NB4 (cell line): ENCODE measurements around the gene ITIH4.

ENCODE experiments used
- MAX ChIP-seq: IDR thresholded peaks from 2 replicates; pipeline ENCODE4 v1.6.1; 2011; ENCODE audit warnings: low read depth, low read length
- TF ChIP-seq, protein P1 (sequence below): IDR thresholded peaks from one replicate; pipeline ENCODE4 v1.5.1; 2012; ENCODE audit warnings: low read depth, low read length

GRCh38 chr3:52817860-52818259 is 12.6 kb downstream of the ITIH4 start:
- TF ChIP-seq, protein P1, sequence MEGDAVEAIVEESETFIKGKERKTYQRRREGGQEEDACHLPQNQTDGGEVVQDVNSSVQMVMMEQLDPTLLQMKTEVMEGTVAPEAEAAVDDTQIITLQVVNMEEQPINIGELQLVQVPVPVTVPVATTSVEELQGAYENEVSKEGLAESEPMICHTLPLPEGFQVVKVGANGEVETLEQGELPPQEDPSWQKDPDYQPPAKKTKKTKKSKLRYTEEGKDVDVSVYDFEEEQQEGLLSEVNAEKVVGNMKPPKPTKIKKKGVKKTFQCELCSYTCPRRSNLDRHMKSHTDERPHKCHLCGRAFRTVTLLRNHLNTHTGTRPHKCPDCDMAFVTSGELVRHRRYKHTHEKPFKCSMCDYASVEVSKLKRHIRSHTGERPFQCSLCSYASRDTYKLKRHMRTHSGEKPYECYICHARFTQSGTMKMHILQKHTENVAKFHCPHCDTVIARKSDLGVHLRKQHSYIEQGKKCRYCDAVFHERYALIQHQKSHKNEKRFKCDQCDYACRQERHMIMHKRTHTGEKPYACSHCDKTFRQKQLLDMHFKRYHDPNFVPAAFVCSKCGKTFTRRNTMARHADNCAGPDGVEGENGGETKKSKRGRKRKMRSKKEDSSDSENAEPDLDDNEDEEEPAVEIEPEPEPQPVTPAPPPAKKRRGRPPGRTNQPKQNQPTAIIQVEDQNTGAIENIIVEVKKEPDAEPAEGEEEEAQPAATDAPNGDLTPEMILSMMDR: no peak
- no peak for TF ChIP-seq MAX
